PFSK-1 (cell line): ENCODE results near the gene MOB1B.

Experiments
- FOXP2 ChIP-seq: optimal IDR thresholded peaks from 2 replicates; pipeline ENCODE3; 2011; ENCODE audit warnings: borderline replicate concordance, control low read depth, inconsistent platforms; ENCODE audit not compliant: insufficient read depth; ENCODE audit errors: extremely low read length, extremely low read depth
- POLR2AphosphoS5 ChIP-seq: IDR thresholded peaks from 2 replicates; pipeline ENCODE4 v1.6.1; 2012; ENCODE audit warnings: low read depth, mild to moderate bottlenecking, control low read depth, low read length, moderate library complexity
- SIN3A ChIP-seq: IDR thresholded peaks from 2 replicates; pipeline ENCODE4 v1.6.1; 2012; ENCODE audit warnings: mild to moderate bottlenecking, low read length, moderate library complexity, borderline replicate concordance; ENCODE audit not compliant: insufficient read depth
- TAF1 ChIP-seq: IDR thresholded peaks from 2 replicates; pipeline ENCODE4 v1.6.1; 2012; ENCODE audit warnings: low read length, control low read depth, borderline replicate concordance; ENCODE audit not compliant: insufficient read depth
- TF ChIP-seq, protein P1 (sequence below), 2 experiments: IDR thresholded peaks; 2 replicates each; pipeline versions ENCODE4 v1.6.1 to v1.8.0; 2011 to 2012; ENCODE audit warnings: low read depth in 2 of 2, low read length in 2 of 2, control low read depth in 1 of 2, inconsistent platforms in 1 of 2, mild to moderate bottlenecking in 1 of 2, moderate library complexity in 1 of 2; ENCODE audit not compliant: insufficient read depth in 1 of 2

Gene MOB1B

GRCh38 chr4:70895811-70896491, 6.2 kb upstream of the MOB1B start:
- TF ChIP-seq FOXP2, result no peak
- TF ChIP-seq, protein P1, sequence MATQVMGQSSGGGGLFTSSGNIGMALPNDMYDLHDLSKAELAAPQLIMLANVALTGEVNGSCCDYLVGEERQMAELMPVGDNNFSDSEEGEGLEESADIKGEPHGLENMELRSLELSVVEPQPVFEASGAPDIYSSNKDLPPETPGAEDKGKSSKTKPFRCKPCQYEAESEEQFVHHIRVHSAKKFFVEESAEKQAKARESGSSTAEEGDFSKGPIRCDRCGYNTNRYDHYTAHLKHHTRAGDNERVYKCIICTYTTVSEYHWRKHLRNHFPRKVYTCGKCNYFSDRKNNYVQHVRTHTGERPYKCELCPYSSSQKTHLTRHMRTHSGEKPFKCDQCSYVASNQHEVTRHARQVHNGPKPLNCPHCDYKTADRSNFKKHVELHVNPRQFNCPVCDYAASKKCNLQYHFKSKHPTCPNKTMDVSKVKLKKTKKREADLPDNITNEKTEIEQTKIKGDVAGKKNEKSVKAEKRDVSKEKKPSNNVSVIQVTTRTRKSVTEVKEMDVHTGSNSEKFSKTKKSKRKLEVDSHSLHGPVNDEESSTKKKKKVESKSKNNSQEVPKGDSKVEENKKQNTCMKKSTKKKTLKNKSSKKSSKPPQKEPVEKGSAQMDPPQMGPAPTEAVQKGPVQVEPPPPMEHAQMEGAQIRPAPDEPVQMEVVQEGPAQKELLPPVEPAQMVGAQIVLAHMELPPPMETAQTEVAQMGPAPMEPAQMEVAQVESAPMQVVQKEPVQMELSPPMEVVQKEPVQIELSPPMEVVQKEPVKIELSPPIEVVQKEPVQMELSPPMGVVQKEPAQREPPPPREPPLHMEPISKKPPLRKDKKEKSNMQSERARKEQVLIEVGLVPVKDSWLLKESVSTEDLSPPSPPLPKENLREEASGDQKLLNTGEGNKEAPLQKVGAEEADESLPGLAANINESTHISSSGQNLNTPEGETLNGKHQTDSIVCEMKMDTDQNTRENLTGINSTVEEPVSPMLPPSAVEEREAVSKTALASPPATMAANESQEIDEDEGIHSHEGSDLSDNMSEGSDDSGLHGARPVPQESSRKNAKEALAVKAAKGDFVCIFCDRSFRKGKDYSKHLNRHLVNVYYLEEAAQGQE (IDR thresholded peaks at IDR 0.05; ENCODE audit: insufficient read depth in 1 of 2, low read depth in 2 of 2, low read length in 2 of 2), result no peak
- no peak for TF ChIP-seq POLR2AphosphoS5

DNA sequence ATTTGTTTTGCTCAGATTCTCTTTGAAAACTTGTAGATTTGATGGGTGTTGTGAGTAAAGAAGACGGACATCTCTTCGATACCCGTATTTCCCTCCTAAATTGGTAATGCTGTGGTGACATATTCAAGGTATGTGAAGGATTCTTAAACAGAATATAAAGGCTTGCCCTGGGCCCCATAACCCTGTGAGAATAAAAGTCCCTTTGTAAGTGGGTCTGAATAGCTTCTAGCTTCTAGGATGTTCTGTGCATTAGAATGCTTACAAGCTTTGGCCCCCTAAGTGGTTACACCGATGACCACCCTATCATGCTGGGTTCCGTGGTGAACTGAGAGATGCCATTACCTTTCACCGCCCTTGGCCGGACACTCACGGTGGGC, 574 bp upstream of the MOB1B start:
- TF ChIP-seq FOXP2, result no peak
- TF ChIP-seq, protein P1 (IDR thresholded peaks at IDR 0.05; ENCODE audit: insufficient read depth in 1 of 2, low read depth in 2 of 2, low read length in 2 of 2), result no peak
- TF ChIP-seq SIN3A, result no peak
- TF ChIP-seq POLR2AphosphoS5, result no peak
- TF ChIP-seq TAF1, result no peak

DNA sequence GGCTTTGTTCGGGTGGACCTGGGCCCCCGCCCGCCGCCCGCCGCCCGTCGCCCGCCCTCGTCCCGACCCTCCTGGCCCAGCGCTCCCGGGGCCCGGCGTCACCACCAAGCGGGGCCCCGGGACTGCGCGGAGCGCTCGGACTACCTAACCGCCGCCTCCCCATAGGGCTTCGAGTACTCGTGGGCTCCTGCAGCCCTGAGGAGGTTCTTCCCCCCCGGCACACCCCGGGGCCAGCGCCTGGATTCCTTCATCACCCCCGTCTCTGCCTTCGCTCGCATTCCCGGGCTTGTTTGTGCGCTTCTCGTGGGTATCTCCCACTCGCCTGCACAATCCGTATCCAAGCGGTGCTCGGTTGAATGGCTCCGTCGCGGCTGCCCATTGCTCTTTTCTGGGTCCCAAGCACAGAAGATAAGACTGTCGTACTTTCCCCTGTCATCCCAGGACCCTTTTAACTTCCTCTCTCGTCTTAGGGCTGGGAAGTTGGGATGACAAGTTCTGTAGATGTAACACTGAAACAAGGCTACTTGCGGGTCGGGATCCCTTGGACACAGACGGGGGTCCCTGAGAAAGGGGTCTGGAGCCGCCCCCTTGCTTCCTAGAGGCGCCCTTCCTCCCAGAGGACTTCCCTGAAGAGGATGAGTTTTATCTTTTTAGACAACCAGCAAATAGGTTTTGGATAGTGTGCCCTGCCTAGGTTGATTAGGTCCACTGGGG, 565 bp downstream of the MOB1B start:
- no peak for TF ChIP-seq TAF1
- TF ChIP-seq, protein P1 (IDR thresholded peaks at IDR 0.05; ENCODE audit: insufficient read depth in 1 of 2, low read depth in 2 of 2, low read length in 2 of 2), result no peak
- TF ChIP-seq SIN3A, result no peak
- no peak for TF ChIP-seq POLR2AphosphoS5
- TF ChIP-seq FOXP2, result no peak

- no peak for TF ChIP-seq SIN3A
Measured at GRCh38 chr4:70903291-70903603, 1.1 kb downstream of the MOB1B start.

GRCh38 chr4:70908993-70909556, 6.9 kb downstream of the MOB1B start:
- TF ChIP-seq FOXP2 (no peak), SIN3A (no peak), TAF1 (no peak), POLR2AphosphoS5 (no peak)
- TF ChIP-seq, protein P1 (IDR thresholded peaks at IDR 0.05; ENCODE audit: insufficient read depth in 1 of 2, low read depth in 2 of 2, low read length in 2 of 2), result no peak
